GM10248 (cell line): Measurements from ENCODE around the gene CCDC127.

Experiments
- CTCF ChIA-PET: fragments of 300-600 bp; sonication (Branson Sonifier 250); formaldehyde crosslinking; extraction: SDS; loops from one replicate; lab custom pipeline; 2021; ENCODE audit warnings: antibody characterized with exemption; lab: Yijun Ruan, JAX
- POLR2A ChIA-PET: fragments of 350-650 bp; sonication (Branson Sonifier 250); formaldehyde crosslinking; extraction: SDS; loops from one replicate; lab custom pipeline; 2020; ENCODE audit warnings: antibody characterized with exemption; lab: Yijun Ruan, JAX
- DNase-seq: peaks from one replicate; pipeline ENCODE4 v3.0.0; 2012; ENCODE audit errors: extremely low spot score
- TF ChIP-seq, protein P1 (sequence below): IDR thresholded peaks from 2 replicates; pipeline ENCODE4 v1.5.1; 2012; ENCODE audit warnings: mild to moderate bottlenecking, low read depth; ENCODE audit errors: extremely low read depth, missing control alignments, control extremely low read depth

Gene CCDC127

DNA sequence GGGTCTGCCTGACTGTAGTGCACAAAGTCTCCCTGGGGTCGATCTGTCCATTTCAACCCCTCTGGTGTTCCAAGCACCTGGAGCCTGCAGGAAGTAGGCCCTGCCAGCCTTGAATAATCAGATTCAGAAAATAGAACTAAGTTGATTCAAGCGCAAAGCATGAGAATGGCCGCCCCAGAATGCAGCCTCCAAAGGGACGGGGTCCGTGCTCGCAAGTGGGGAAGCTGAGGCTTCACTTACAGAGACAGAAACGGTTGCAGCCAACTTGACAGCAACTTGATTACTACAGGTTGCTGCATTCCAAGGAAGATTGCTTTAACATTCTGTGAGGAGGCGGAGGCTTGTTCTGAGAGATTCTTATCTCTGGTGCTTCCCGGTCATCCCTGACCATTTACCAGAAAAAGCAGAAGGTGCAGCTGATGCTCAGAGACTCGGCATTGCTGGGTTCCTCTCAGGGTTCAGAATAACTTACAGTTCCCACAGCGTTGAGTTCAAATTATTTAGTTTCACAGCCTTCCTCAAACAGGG, 41.6 kb downstream of the CCDC127 start:
- no peak for DNase-seq
- ChIA-PET POLR2A (no interaction called here), CTCF (interaction anchor here (1.1 kb wide), 1 partner anchor 12 kb away, joined by 4 read pairs; no protein-coding TSS in a partner anchor)
- TF ChIP-seq, protein P1, sequence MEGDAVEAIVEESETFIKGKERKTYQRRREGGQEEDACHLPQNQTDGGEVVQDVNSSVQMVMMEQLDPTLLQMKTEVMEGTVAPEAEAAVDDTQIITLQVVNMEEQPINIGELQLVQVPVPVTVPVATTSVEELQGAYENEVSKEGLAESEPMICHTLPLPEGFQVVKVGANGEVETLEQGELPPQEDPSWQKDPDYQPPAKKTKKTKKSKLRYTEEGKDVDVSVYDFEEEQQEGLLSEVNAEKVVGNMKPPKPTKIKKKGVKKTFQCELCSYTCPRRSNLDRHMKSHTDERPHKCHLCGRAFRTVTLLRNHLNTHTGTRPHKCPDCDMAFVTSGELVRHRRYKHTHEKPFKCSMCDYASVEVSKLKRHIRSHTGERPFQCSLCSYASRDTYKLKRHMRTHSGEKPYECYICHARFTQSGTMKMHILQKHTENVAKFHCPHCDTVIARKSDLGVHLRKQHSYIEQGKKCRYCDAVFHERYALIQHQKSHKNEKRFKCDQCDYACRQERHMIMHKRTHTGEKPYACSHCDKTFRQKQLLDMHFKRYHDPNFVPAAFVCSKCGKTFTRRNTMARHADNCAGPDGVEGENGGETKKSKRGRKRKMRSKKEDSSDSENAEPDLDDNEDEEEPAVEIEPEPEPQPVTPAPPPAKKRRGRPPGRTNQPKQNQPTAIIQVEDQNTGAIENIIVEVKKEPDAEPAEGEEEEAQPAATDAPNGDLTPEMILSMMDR, result no peak

DNA sequence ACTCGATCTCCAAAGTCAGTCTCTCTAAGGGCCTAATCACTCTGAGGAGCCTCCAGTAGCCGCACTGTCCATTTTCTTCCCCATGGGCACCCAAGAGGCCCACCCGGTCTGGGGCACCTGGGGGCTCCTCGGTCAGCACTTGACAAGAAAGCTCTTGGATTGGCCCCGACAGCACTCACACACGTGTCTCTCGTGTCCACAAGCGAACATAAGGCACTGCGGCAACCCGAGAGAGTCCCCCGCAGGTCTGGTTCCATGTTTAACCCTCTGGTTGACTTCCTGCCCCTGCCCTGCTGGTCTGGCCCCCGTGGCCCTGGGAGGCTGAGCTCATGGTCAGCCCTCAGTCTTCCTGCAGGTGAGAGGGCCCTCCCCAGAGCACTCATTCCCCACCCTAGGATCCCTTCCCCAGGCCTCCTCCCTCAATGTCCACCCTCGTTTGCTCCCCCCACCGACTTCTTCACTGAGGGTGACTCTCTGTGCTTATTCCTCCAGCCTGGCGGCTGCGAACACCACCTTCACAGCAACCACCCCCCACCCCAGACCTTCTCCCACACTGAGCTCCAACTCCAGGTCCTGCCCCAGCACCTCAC, 43.0 kb downstream of the CCDC127 start:
- DNase-seq, result no peak
- POLR2A ChIA-PET, result no interaction called here
- CTCF ChIA-PET, result no interaction called here
- TF ChIP-seq, protein P1, result no peak

DNA sequence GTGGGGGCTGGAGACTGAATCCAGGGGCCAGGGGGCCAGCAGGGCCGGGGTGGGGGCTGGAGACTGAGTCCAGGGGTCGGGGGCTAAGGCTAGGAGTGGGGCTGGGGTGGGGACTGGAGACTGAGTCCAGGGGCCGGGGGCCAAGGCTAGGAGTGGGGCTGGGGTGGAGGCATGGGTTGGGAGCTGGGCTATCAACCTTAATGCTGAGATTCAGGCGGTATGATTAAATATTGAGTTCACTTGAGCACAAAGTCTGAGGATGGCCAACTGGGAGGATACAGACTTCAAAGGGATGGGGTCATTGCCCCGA, 43.7 kb downstream of the CCDC127 start:
- DNase-seq, result no peak
- TF ChIP-seq, protein P1, result no peak
- POLR2A ChIA-PET, result no interaction called here
- CTCF ChIA-PET, result interaction anchor here (0.7 kb wide), 1 partner anchor 14 kb away, joined by 3 read pairs; no protein-coding TSS in a partner anchor

DNA sequence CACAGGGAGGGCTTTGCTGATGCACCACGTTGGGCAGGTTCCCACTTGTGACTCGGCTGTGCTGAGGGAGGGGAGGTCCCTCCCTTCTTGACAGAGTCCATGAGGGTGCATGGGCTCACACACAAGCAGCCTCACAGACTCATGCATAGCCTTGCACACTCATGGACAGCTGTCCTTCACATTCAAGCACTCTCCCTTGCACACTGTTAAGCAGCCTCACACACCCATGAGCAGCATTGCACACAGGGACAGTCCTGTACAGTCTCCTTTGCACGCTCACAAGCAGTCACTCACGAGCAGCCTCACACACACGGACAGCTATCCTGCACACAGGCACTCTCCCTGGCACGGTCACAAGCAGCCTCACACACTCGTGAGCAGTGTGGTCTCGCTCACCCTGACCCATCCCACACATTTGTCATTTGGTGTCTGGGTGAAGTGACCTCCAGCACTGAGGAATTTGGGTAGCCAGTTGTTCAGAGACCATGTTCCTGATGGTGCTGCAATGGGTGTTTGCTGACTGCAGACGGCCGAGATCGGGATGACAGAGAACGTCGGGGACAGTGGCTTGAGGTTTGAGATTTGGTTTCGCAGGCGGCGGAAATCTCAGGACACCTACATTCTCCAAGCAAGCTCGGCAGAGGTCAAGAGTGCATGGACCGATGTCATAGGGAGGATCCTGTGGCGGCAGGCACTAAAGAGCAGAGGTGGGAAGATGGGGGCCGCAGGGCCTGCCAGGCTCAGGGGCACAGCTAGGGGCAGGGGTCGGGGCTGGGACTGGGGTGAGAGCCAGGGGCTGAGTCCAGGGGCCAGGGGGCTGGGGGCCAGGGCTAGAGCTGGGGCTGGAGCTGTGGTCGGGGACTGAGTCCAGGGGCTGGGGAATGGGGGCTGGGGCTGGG, 44.3 kb downstream of the CCDC127 start:
- ChIA-PET CTCF (interaction anchor here (0.7 to 3.0 kb wide), 2 partner anchors 15 kb away, joined by 3 to 8 read pairs; no protein-coding TSS in a partner anchor), POLR2A (no interaction called here)
- TF ChIP-seq, protein P1, result no peak
- DNase-seq, result no peak

DNA sequence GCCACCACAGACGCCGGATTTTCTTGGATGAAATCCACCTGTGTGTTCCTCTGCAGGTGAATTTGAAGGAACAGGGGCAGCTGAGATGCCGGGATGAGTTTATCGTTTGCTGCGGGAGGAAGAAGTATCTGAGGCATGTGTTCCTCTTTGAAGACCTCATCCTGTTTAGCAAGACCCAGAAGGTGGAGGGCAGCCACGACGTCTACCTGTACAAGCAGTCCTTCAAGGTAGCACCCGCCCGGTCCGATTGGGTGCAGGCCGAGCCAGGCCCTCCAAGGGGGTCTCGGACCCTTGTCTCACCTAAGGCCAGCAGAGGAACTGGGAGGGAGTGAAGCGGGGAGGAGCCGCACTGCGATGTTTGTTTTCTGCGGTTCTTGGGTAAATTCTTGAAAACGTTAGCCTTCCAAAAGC, 45.1 kb downstream of the CCDC127 start:
- CTCF ChIA-PET, result interaction anchor here (3.0 kb wide), 1 partner anchor 16 kb away, joined by 8 read pairs; no protein-coding TSS in a partner anchor
- POLR2A ChIA-PET, result no interaction called here
- DNase-seq, result no peak
- TF ChIP-seq, protein P1, result no peak

DNA sequence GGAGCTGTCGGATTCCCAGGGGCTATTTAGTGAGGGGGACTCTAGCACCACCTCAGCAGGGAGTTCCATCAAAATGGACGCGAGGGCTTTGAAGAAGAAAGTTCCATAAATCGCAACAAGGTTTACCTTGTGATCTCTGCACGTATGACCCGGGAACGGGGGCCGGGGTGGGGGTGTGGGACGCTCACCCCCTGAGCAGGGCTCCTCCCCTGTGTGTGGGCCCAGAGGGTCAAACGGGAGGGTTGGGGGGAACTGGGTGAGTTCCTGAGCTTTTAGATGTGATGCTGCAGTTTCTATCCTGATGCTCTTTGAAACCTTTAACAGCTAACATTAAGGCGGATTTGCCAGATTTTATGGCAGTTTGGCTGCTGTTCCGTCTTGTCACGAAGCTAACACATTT, 45.5 kb downstream of the CCDC127 start:
- ChIA-PET CTCF (interaction anchor here (3.0 kb wide), 1 partner anchor 16 kb away, joined by 8 read pairs; no protein-coding TSS in a partner anchor), POLR2A (no interaction called here)
- no peak for DNase-seq
- TF ChIP-seq, protein P1, result no peak
